Inferior parietal cortex (tissue), 1 donor: ENCODE data around the gene SLIT3.
A peak's percentile ranks its signal among the peaks of the same experiment; 100 is the strongest.

ENCODE experiments used
- DNase-seq: peaks from one replicate; pipeline ENCODE4 v3.0.0-alpha.2; 2016; ENCODE audit errors: extremely low spot score

SLIT3 gene

DNA sequence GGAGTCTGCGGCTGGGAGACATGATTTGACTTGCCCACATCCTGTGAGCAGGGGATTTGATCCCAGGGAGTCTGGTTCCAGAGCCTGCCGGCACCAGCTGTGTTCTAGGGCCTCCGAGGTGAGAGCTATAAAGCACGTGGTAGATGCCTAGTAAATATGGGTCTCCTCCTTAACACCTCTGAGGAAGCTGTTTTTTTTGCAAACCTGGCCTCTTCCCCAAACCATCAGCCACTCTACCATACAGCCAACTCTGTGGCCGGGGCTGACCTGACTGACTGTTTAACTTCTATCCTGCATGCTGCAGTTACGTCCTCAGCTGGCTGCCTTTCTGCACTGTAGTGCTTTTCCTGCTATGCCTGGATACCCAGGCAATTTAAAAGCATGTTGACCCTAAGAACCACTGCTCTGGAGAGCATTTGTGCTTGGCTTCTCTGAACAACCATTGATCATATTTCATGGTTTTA lies 220.5 kb downstream of the SLIT3 start:
- no peak for DNase-seq

GRCh38 chr5:169079697-169080096 lies 221.2 kb downstream of the SLIT3 start:
- no peak for DNase-seq

DNA sequence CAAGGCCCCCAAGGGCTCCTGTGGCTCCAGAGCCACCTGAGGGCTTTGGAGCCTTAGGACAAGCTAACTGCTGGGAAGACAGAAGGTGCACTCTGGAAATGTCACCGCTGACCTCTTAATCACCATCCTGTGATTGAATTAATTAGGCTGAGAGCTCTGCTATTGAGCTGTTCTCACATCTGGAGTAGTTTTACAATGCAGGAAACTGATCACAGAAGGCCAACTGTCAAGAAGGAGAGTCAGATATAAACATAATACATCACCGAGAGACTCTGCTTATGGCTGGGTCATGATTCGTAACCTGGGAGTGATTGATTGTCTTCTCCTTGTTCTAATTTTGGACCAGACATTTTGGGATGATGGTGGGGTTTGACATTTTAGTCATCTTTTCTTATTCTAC lies 226.1 kb downstream of the SLIT3 start:
- DNase-seq = no peak

- DNase-seq = no peak
Measured at GRCh38 chr5:169072233-169072632, 228.7 kb downstream of the SLIT3 start.

- DNase-seq = no peak
Measured at GRCh38 chr5:169070413-169070812, 230.5 kb downstream of the SLIT3 start.

DNA sequence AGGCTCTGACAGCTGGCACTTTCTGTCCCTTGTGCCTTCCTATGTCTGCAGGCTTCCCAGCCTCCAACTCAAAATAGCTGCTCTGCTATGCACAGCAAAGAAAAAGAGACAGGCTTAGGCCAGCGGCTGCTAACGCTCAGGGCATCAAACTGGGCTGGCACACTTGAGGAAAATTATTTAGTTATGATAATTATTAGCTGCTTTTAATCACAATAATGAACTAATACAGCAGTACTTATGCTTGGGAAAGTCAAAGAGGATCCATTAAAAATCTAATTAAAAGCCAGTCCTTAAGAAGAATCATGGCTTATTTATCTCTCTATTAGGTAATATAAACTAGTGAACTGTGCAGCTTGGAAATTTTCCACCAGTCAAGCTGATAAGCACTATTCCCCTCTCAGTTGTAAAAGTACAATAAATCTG lies 233.2 kb downstream of the SLIT3 start:
- DNase-seq = no peak

GRCh38 chr5:169065400-169065799 lies 235.5 kb downstream of the SLIT3 start:
- DNase-seq = no peak

DNA sequence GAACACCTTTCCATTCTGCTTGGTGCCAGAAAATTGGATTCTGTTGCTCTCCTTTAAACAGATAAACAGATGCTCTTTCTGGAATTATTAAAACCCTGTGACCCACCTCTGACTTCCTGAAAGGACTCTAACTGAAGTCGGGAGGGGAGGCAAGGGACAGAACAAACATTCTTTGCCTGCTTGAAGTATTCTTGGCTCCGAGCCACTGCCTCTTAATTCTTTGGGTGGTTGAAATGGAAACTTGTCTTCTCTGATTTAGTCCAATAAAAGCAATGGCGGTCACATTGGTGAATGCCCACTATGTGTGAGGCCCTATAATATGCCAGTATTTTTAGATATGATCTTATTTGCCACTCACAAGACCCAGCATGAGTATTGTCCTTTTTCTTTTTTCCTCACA lies 236.8 kb downstream of the SLIT3 start:
- no peak for DNase-seq

- DNase-seq = no peak
Measured at GRCh38 chr5:169063316-169063953, 237.5 kb downstream of the SLIT3 start.

DNA sequence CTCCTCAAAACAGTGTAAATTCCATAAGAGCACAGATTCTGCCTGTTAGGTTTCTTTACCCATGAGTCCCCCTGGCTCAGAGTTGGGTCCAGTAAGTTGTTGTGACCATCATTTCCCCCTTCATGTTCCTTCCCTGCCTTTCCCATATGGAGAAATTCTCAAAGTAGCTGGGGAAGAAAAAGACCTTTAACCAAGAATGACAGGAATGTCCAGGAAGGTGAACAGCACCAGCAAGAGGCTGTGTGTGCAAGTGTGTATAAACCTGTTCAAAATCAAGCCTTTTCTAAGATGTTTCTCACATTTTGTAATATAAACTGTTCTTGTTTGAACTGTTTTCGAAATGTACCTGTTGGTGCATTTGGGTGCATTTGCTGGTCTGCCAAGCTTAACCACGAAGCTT lies 238.2 kb downstream of the SLIT3 start:
- DNase-seq = no peak

GRCh38 chr5:169054506-169054905 lies 246.4 kb downstream of the SLIT3 start:
- no peak for DNase-seq

DNA sequence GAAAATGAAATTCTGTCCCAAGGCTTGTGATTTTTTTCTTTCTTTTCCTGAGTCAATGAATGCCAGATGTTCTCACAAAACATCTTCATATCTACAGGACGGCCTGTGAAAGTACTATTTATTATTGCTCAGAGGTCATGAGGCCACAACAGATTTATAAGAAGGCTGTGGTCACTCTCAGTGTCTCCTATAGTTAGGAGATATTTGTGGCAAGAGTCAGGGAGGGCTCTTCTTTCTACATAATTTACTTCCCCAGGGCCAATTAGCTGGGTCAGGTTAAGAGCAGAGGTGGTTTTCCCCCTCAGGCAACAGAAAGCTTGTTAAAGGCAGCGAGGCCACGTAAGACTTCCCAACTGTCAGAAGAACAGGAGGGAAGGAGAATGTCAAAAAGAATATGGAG lies 248.7 kb downstream of the SLIT3 start:
- no peak for DNase-seq

DNA sequence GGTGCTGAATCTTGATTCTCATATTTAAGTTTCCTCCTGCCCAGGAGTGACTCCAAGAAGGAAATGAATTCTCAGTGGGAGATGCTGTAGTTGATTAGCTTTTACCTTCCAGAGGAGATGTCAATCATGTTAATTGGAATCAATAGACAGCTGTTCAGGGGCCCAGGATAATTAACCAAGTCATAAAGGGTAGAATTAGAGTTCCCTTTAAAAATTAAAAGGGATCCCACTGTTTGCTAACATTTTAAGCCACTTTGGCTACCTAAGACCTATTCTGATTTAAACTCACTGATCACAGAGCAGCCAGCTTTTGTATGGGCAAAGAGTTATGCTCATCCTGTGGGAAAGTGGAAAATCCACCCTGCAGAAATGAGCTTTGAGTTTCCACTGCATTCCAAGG lies 249.6 kb downstream of the SLIT3 start:
- DNase-seq = no peak

DNA sequence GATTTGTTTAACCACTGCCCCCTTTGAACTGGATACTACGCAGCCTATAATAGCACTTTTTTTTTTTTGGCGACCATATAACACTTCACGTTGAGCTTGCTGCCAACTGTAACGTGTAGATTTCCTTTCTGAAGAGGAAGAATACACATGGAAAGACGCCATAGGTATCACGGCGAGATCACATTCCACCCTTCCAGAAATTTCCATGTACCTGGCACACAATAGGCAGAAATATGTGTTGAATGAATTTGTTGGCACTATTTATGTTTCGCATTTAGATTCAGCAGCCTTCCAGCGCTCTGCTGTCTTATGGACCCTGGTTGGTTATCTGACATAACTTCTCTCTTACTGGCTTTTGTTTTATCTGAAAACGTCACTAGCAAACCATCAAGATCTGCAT lies 250.3 kb downstream of the SLIT3 start:
- no peak for DNase-seq

GRCh38 chr5:169050146-169050571 lies 250.8 kb downstream of the SLIT3 start:
- peak; percentile 64 for DNase-seq

DNA sequence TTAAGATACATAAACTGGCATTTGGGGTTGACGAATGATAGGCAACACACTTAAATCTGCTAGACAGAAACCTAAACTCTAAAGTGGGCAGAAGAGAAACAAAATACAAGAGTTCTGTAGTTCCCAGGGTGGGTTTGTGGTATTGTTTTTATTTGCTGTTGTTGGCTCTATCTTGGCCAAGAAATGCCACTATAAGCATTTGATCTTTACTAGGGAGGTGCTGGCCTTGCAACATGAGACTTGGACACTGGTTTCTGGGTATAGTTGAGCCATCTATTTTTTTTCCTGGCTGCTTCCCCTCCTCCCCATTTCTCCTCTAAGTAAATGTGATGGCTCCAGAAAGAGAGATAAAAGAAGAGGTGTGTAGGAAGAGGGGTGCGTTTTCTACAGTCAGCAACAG lies 251.2 kb downstream of the SLIT3 start:
- DNase-seq = no peak

DNA sequence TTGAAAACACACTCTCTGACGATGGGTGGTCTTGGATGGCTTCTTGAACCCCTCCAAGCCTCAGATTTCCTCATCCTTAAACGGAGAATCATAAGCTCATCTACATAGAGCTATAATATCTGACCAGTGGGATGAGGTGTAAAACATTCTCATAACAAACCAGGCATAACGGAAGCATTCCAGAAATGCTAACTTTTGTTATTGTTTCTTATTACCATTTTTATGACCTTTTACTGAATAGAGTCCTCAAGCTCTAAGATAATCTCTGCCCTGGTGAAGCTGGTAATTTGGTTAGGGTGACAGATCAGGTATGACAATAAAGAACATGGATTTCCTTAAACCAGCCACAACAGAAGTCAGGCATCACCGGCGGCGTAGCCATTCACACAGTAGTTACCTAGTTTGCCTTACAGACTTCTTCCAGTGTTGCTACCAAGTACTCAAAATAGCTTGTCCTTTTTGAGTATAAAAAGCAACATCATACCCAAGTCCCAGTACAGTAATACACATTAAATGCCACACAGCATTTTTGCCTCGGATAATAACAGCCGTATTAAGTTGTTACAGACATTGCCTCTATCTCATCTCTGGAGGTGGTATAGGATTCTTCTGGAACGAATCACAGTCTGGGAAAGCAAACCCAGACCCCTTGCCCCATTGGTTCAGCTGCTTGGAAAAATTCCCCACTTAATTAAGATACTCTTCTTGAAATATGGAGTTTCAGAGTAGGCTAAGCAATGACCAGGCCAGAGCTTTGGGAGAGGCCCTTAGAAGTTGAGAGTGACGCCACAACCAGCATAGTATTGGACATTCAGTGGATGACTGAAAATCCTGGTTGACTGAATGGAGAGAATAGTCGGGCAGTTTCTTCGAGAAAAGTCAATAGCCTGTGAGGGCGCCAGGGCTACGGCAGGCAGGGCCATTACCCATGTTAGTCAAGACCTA lies 252.5 kb downstream of the SLIT3 start:
- no peak for DNase-seq

DNA sequence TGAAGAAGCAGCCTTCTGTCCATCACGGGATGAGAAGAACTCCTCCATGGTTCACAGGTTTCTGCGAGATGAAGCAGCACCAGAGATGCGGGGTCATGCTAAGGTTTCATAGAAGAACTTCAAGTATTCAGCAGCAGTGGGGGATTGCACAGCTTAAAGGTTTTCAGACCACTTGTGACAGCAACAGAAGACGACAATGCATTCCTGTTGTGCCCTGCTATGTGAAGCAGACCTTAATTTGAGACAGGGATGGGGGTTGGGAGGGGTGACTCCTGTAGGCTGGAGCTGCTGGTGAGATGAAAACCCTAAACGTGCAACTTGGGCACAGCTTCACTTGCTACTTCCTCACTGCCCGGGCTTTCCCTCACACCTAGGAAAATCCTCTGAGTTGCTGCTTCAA lies 256.0 kb downstream of the SLIT3 start:
- no peak for DNase-seq

DNA sequence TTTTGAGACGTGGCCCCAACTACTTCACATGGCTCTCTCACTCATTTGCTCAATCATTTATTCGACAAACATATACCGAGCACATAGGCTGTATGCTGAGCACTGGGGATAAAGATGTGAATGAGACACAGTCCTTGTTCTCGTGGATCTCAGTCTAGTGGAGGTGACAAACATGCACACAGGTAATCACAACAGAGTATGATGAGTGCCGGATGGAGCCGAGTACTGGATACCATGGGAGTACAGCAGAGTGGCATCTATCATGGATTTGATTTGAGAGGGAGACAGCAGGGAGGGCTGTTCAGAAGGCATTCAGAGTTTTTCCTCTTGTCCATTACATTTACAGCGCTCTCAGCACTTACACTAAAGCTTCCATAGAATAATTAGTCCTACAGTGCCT lies 259.8 kb downstream of the SLIT3 start:
- DNase-seq = no peak

- DNase-seq = no peak
Measured at GRCh38 chr5:169039592-169039991, 261.3 kb downstream of the SLIT3 start.

DNA sequence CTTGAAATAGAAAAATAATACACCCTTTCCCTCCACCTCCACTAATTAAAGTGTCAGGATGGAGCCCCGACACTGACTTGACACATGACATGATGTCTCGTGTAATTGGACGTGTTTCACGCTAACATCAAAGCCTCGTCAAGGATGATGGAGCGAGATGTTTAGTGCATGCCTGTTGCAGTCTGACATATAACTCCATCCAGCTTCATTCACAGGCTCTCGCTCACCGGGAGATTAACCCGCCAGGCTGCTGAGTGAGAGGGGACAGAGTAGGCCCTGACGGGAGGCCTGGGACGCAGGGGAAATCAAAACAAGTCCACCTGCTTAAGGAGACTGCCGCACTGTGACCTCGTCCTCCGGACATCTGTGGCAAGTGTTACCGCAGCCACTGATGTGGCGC lies 263.5 kb downstream of the SLIT3 start:
- DNase-seq = no peak

- DNase-seq = no peak
Measured at GRCh38 chr5:169036079-169036805, 264.7 kb downstream of the SLIT3 start.
